H1 (cell line): Measurements from ENCODE around the gene ADAMTS1. TPM values are rescaled to one million over a fixed set of nuclear protein-coding genes. Genes with fewer than 3 reads are reported as not detected.

Source experiments
- CTCF ChIA-PET: fragments of 300-600 bp; sonication (Branson Sonifier 250); formaldehyde crosslinking; loops from one replicate; lab custom pipeline; 2021; ENCODE audit not compliant: partially characterized antibody; lab: Charles Lee
- POLR2A ChIA-PET: fragments of 300-600 bp; sonication (Branson Sonifier 250); formaldehyde crosslinking; loops from one replicate; lab custom pipeline; 2021; ENCODE audit warnings: inconsistent platforms; ENCODE audit not compliant: partially characterized antibody; lab: Charles Lee
- DNase-seq, 2 experiments: peaks; one replicate each; pipeline versions ENCODE4 v3.0.0 to v3.0.0-alpha.2; 2010 to 2022; ENCODE audit warnings: low spot score in 2 of 2, low read depth in 1 of 2, mixed read lengths in 1 of 2
- FAIRE-seq: peaks from 2 replicates; lab custom pipeline; 2011; peaks lifted over from hg19 to GRCh38; lab: Jason Lieb, UNC
- H2AFZ ChIP-seq: 2 replicates; pipeline ENCODE4 v1.8.1; 2012; ENCODE audit warnings: low read length, inconsistent platforms
- H2AK5ac ChIP-seq: 2 replicates; pipeline ENCODE4 v1.6.1; 2013; ENCODE audit warnings: low read depth, low read length
- H2BK120ac ChIP-seq: replicated peaks from 2 replicates; pipeline ENCODE3; 2013; ENCODE audit warnings: low read depth, low read length, inconsistent platforms
- H2BK12ac ChIP-seq: 2 replicates; pipeline ENCODE4 v1.6.1; 2013; ENCODE audit warnings: low read depth, low read length
- H2BK15ac ChIP-seq: 2 replicates; pipeline ENCODE4 v1.6.1; 2013; ENCODE audit warnings: low read length
- H2BK20ac ChIP-seq: 2 replicates; pipeline ENCODE4 v1.6.1; 2013; ENCODE audit warnings: low read length
- H2BK5ac ChIP-seq: 2 replicates; pipeline ENCODE4 v1.6.1; 2013; ENCODE audit warnings: low read depth, low read length
- H3K14ac ChIP-seq: 2 replicates; pipeline ENCODE4 v1.6.1; 2013; ENCODE audit warnings: inconsistent platforms; ENCODE audit not compliant: insufficient read length
- H3K18ac ChIP-seq: 2 replicates; pipeline ENCODE4 v1.6.1; 2013; ENCODE audit warnings: low read length; ENCODE audit errors: extremely low read depth
- H3K23ac ChIP-seq: 2 replicates; pipeline ENCODE4 v1.6.1; 2013; ENCODE audit warnings: inconsistent platforms; ENCODE audit not compliant: insufficient read length
- H3K23me2 ChIP-seq: 2 replicates; pipeline ENCODE4 v1.6.1; 2013; ENCODE audit warnings: low read depth, low read length
- H3K27ac ChIP-seq: 2 replicates; pipeline ENCODE4 v1.6.1; 2011; ENCODE audit warnings: low read depth, low read length, inconsistent platforms
- H3K27me3 ChIP-seq, 4 experiments: replicated peaks in 1 of 4; 1 replicate in 1 of 4; 2 replicates in 3 of 4; pipeline versions ENCODE4 v1.6.1 to v1.8.1; 2011 to 2013; ENCODE audit warnings: low read length in 3 of 4, mild to moderate bottlenecking in 3 of 4, inconsistent platforms in 2 of 4, mixed read lengths in 2 of 4, moderate library complexity in 1 of 4; ENCODE audit not compliant: control insufficient read depth in 3 of 4, insufficient read depth in 3 of 4; ENCODE audit errors: extremely low read depth in 1 of 4
- H3K36me3 ChIP-seq, 4 experiments: 2 replicates each; pipeline versions ENCODE4 v1.6.1 to v1.8.1; 2011 to 2013; ENCODE audit warnings: mild to moderate bottlenecking in 4 of 4, low read length in 3 of 4, moderate library complexity in 2 of 4, control low read depth in 1 of 4, inconsistent platforms in 1 of 4; ENCODE audit not compliant: insufficient read depth in 4 of 4, control insufficient read depth in 2 of 4
- H3K4ac ChIP-seq: replicated peaks from 2 replicates; pipeline ENCODE3; 2013; ENCODE audit warnings: low read length, low read depth, mixed read lengths, inconsistent platforms; ENCODE audit not compliant: insufficient read length
- H3K4me1 ChIP-seq, 4 experiments: replicated peaks in 1 of 4; 1 replicate in 1 of 4; 2 replicates in 3 of 4; pipeline versions ENCODE4 v1.6.1 to v1.8.1; 2011 to 2013; ENCODE audit warnings: low read length in 3 of 4, inconsistent platforms in 2 of 4, mixed read lengths in 1 of 4; ENCODE audit not compliant: insufficient read depth in 4 of 4, control insufficient read depth in 3 of 4
- H3K4me2 ChIP-seq, 2 experiments: 2 replicates each; pipeline versions ENCODE4 v1.6.1 to v1.8.1; 2011 to 2013; ENCODE audit warnings: low read depth in 2 of 2, low read length in 2 of 2, control low read depth in 1 of 2, inconsistent platforms in 1 of 2, mild to moderate bottlenecking in 1 of 2; ENCODE audit not compliant: insufficient read depth in 1 of 2
- H3K4me3 ChIP-seq, 4 experiments: fragments of 200-600, 300-600 bp in 1 of 4; sonication (generic), shearing (Covaris generic), sonication (Bioruptor Twin) in 1 of 4; 2 replicates each; pipeline versions ENCODE4 v1.5.1 to v1.8.1; 2011 to 2016; ENCODE audit warnings: low read length in 4 of 4, low read depth in 3 of 4, control low read depth in 2 of 4, inconsistent platforms in 2 of 4, mild to moderate bottlenecking in 2 of 4, mixed read lengths in 1 of 4, moderate library complexity in 1 of 4; ENCODE audit not compliant: insufficient read depth in 2 of 4; ENCODE audit errors: extremely low read depth in 1 of 4
- H3K56ac ChIP-seq: replicated peaks from 2 replicates; pipeline ENCODE3; 2013; ENCODE audit warnings: low read depth, mild to moderate bottlenecking, mixed read lengths, low read length, inconsistent platforms; ENCODE audit not compliant: insufficient read length
- H3K79me1 ChIP-seq: 2 replicates; pipeline ENCODE4 v1.6.1; 2013; ENCODE audit warnings: low read depth, low read length, control low read depth
- H3K79me2 ChIP-seq, 2 experiments: 2 replicates each; pipeline versions ENCODE4 v1.6.1 to v1.8.1; 2012 to 2013; ENCODE audit warnings: low read length in 2 of 2, mild to moderate bottlenecking in 2 of 2, inconsistent platforms in 1 of 2; ENCODE audit not compliant: insufficient read depth in 2 of 2, control insufficient read depth in 1 of 2
- H3K9ac ChIP-seq, 4 experiments: replicated peaks in 1 of 4; 1 replicate in 1 of 4; 2 replicates in 3 of 4; pipeline versions ENCODE4 v1.6.1 to v1.8.1; 2011 to 2013; ENCODE audit warnings: low read depth in 3 of 4, low read length in 3 of 4, control low read depth in 2 of 4, mild to moderate bottlenecking in 2 of 4, moderate library complexity in 2 of 4, inconsistent platforms in 1 of 4; ENCODE audit errors: extremely low read depth in 1 of 4
- H3K9me3 ChIP-seq, 2 experiments: 2 replicates each; pipeline versions ENCODE4 v1.6.1 to v1.8.1; 2012 to 2013; ENCODE audit warnings: mild to moderate bottlenecking in 2 of 2, moderate library complexity in 2 of 2, control low read depth in 1 of 2, inconsistent platforms in 1 of 2, low read depth in 1 of 2, low read length in 1 of 2, mixed read lengths in 1 of 2; ENCODE audit not compliant: insufficient read depth in 2 of 2
- H4K20me1 ChIP-seq, 2 experiments: replicated peaks in 1 of 2; 2 replicates each; pipeline versions ENCODE3 to v1.8.1; 2011 to 2013; ENCODE audit warnings: inconsistent platforms in 2 of 2, low read length in 2 of 2, mild to moderate bottlenecking in 1 of 2; ENCODE audit not compliant: insufficient read depth in 2 of 2, control insufficient read depth in 1 of 2
- H4K5ac ChIP-seq: 2 replicates; pipeline ENCODE4 v1.6.1; 2013; ENCODE audit warnings: low read length, low read depth, mixed read lengths, inconsistent platforms; ENCODE audit not compliant: insufficient read length
- H4K8ac ChIP-seq: 2 replicates; pipeline ENCODE4 v1.8.0; 2013; ENCODE audit warnings: mild to moderate bottlenecking, moderate library complexity, low read length, inconsistent platforms; ENCODE audit not compliant: insufficient read depth; ENCODE audit errors: extremely low read depth
- H4K91ac ChIP-seq: replicated peaks from 2 replicates; pipeline ENCODE3; 2013; ENCODE audit warnings: low read length, mixed read lengths, inconsistent platforms; ENCODE audit not compliant: insufficient read length
- BACH1 ChIP-seq: IDR thresholded peaks from 2 replicates; pipeline ENCODE4 v1.6.1; 2012; ENCODE audit warnings: low read length, improper control_type of control experiment
- JUN ChIP-seq: IDR thresholded peaks from 2 replicates; pipeline ENCODE4 v1.6.1; 2011; ENCODE audit warnings: low read depth, mild to moderate bottlenecking, improper control_type of control experiment, low read length
- MAFK ChIP-seq: IDR thresholded peaks from 2 replicates; pipeline ENCODE4 v1.6.1; 2012; ENCODE audit warnings: low read depth, mild to moderate bottlenecking, improper control_type of control experiment, low read length
- WGBS, 2 experiments: shearing (Covaris generic) in 1 of 2; methylation state at CpG; one replicate each; pipeline versions ENCODE4 v1.1.6 to v1.1.7; 2013 to 2015; ENCODE audit warnings: low lambda C conversion rate in 2 of 2, mixed read lengths in 2 of 2, inconsistent platforms in 1 of 2, low coverage in 1 of 2, missing lambda C conversion rate in 1 of 2; ENCODE audit not compliant: insufficient replicate concordance in 2 of 2, insufficient coverage in 1 of 2, insufficient read length in 1 of 2; ENCODE audit errors: extremely low coverage in 1 of 2, missing lambda C conversion rate in 1 of 2; 5-methylcytosine and 5-hydroxymethylcytosine counted together
- polyA plus RNA-seq, 7 experiments: library from polyadenylated mRNA; depleted of rRNA in 3 of 7; stranded (reverse) in 5 of 7; unstranded in 2 of 7; fragments of >200 nt in 5 of 7; fragments of 200-250 nt in 2 of 7; gene quantifications; 1 replicate in 5 of 7; 2 replicates in 1 of 7; 4 replicates in 1 of 7; pipeline versions ENCODE4 v1.2.1 to v1.2.3, GENCODE V29; 2011 to 2013; ENCODE audit warnings: missing spikeins in 2 of 7, mixed read lengths in 2 of 7
- total RNA-seq: library from RNA; stranded (reverse); fragmentation: NEBNext Ultra II Directional; extraction: Animal tissue kit (Norgen Biotek cat#: 25700); gene quantifications from 2 replicates; pipeline ENCODE4 v1.2.1, GENCODE V29; 2021

Gene ADAMTS1
- total and polyA plus RNA-seq, 2 of the 8 experiments (the other 6 are each of a cell fraction or from before 2014, with no cell fraction given): 10.7 to 22.4 TPM

DNA sequence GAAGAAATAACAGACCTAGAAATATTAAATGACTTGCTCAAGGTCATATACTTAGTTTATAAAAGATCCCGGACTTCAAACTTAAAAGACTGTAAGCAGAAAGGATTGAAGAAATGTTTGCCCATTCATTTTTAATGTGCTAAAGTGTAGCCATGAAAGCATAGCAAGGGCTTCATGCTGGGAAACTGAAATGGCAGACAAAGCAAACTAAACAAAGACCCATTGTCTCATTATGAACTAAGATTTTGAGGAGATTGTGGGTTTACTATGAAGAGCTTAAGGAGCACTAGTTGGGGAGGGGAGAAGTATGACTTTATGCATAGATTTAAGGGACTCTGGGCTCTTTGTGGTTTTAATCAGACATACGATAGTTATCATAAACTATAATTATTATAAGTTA, 26.3 kb downstream of the ADAMTS1 start:
- Histone ChIP-seq H3K27ac (no peak overlapping the region), H3K36me3 (no peaks in the 10 kb centered on the region), H2BK20ac (no peak overlapping the region), H2BK15ac (no peak overlapping the region), H3K18ac (no peak overlapping the region), H3K4ac (no peak overlapping the region), H3K23me2 (no peaks in the 10 kb centered on the region), H2BK12ac (no peak overlapping the region), H3K9me3 (no peaks in the 10 kb centered on the region), H2AK5ac (no peak overlapping the region), H3K23ac (no peak overlapping the region), H2BK5ac (no peak overlapping the region), H4K20me1 (no peaks in the 10 kb centered on the region), H3K56ac (no peak overlapping the region), H4K5ac (no peak overlapping the region), H3K14ac (no peak overlapping the region), H2AFZ (no peak overlapping the region), H3K4me3 (no peak overlapping the region), H4K91ac (no peak overlapping the region), H3K27me3 (no peaks in the 10 kb centered on the region), H3K4me1 (no peaks in the 10 kb centered on the region), H2BK120ac (no peak overlapping the region), H3K9ac (no peak overlapping the region), H3K79me2 (no peaks in the 10 kb centered on the region), H3K79me1 (no peaks in the 10 kb centered on the region), H3K4me2 (no peak overlapping the region), H4K8ac (no peak overlapping the region)
- FAIRE-seq (no peak), DNase-seq (no peak)
- ChIA-PET CTCF (interaction anchor here (1.0 to 1.5 kb wide), 2 partner anchors 12 to 15 kb away, joined by 4 read pairs; no protein-coding TSS in a partner anchor), POLR2A (interaction anchor here (1.6 kb wide), 1 partner anchor 26 kb away, joined by 5 read pairs; no protein-coding TSS in a partner anchor)
- WGBS, 2 experiments: 79% methylated on average over 2 of the region's 2 CpGs; no CpG with 5 or more reads in 1 of the 2 experiments
- TF ChIP-seq MAFK (no peak), JUN (no peak), BACH1 (no peak)
